GM10248 (cell line): ENCODE data around the gene BLZF1.

ENCODE experiments used
- CTCF ChIA-PET: fragments of 300-600 bp; sonication (Branson Sonifier 250); formaldehyde crosslinking; extraction: SDS; loops from one replicate; lab custom pipeline; 2021; ENCODE audit warnings: antibody characterized with exemption; lab: Yijun Ruan, JAX
- POLR2A ChIA-PET: fragments of 350-650 bp; sonication (Branson Sonifier 250); formaldehyde crosslinking; extraction: SDS; loops from one replicate; lab custom pipeline; 2020; ENCODE audit warnings: antibody characterized with exemption; lab: Yijun Ruan, JAX
- DNase-seq: peaks from one replicate; pipeline ENCODE4 v3.0.0; 2012; ENCODE audit errors: extremely low spot score
- TF ChIP-seq, protein P1 (sequence below): IDR thresholded peaks from 2 replicates; pipeline ENCODE4 v1.5.1; 2012; ENCODE audit warnings: mild to moderate bottlenecking, low read depth; ENCODE audit errors: extremely low read depth, missing control alignments, control extremely low read depth

Gene BLZF1

DNA sequence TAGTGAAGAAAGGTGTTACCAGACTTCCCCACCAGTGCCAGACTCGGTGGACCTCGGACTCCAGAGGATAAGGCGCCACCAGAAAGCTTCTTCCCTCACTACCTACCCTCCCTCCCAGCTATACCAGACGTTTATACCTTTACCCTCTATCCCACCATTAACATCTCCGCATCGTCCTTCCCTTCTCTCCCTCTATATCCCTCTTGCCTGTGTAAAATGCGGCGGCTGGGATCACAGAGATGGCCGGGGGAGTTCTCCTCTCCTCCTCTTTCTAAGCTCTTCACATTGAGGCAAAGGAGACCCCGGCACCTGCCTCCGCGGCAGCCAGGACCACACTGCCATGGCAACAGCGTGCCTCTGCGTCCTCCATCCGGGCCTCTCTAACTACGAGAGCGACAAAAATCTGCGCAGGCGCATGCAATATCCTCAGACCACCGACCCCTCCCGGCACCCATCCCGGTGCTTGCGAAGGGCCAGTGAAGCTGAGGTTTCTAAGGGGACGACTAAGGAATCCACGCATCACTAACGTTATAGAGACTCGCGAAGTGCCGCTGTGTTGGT, 59.2 kb downstream of the BLZF1 start, which contains the start of gene CCDC181:
Gene CCDC181 (minus strand): TSS at position 394 of the 561 bp plus-strand sequence. CDS start 2,547 bp downstream, outside the sequence.
- ChIA-PET CTCF (interaction anchor here (1.1 to 2.1 kb wide), 5 partner anchors 10 to 824 kb away, joined by 3 to 11 read pairs (median 4); no protein-coding TSS in a partner anchor), POLR2A (no interaction called here)
- peak; percentile 34 for DNase-seq
- TF ChIP-seq, protein P1, sequence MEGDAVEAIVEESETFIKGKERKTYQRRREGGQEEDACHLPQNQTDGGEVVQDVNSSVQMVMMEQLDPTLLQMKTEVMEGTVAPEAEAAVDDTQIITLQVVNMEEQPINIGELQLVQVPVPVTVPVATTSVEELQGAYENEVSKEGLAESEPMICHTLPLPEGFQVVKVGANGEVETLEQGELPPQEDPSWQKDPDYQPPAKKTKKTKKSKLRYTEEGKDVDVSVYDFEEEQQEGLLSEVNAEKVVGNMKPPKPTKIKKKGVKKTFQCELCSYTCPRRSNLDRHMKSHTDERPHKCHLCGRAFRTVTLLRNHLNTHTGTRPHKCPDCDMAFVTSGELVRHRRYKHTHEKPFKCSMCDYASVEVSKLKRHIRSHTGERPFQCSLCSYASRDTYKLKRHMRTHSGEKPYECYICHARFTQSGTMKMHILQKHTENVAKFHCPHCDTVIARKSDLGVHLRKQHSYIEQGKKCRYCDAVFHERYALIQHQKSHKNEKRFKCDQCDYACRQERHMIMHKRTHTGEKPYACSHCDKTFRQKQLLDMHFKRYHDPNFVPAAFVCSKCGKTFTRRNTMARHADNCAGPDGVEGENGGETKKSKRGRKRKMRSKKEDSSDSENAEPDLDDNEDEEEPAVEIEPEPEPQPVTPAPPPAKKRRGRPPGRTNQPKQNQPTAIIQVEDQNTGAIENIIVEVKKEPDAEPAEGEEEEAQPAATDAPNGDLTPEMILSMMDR, result no peak
